ENCODE measurements around the gene FAM76A.

The FAM76A gene

DNA sequence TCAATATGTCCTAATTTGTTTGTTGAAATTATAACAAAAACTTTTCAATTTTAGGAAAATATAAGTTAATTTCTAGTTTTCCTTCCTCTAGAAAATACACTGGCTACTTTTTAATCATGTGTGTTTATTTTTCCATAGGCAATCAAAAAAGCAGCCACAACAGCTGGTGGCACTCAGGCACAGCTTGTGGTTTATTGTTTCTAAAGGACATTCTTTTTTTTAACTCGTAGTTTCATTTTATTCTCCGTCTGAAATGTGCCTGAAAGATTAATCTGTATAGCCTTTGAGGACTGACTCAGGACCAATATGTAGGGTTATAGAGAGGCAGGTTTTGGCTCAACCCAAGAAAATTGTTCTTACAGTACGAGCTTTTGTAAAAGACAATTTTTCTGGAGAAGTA, 26.6 kb downstream of the FAM76A start:
- TF ChIP-seq, protein P1, sequence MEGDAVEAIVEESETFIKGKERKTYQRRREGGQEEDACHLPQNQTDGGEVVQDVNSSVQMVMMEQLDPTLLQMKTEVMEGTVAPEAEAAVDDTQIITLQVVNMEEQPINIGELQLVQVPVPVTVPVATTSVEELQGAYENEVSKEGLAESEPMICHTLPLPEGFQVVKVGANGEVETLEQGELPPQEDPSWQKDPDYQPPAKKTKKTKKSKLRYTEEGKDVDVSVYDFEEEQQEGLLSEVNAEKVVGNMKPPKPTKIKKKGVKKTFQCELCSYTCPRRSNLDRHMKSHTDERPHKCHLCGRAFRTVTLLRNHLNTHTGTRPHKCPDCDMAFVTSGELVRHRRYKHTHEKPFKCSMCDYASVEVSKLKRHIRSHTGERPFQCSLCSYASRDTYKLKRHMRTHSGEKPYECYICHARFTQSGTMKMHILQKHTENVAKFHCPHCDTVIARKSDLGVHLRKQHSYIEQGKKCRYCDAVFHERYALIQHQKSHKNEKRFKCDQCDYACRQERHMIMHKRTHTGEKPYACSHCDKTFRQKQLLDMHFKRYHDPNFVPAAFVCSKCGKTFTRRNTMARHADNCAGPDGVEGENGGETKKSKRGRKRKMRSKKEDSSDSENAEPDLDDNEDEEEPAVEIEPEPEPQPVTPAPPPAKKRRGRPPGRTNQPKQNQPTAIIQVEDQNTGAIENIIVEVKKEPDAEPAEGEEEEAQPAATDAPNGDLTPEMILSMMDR (IDR thresholded peaks at IDR 0.05; ENCODE audit: low read depth, low read length) = no peak
- in situ Hi-C loops (cut with HindIII; ENCODE audit: low sequenced_read_pairs) = no loop called here
- no peak overlapping the region for H3K4me3 ChIP-seq (ENCODE audit: low read depth, low read length)
- no peak for DNase-seq (ENCODE audit: low read depth, low spot score)

DNA sequence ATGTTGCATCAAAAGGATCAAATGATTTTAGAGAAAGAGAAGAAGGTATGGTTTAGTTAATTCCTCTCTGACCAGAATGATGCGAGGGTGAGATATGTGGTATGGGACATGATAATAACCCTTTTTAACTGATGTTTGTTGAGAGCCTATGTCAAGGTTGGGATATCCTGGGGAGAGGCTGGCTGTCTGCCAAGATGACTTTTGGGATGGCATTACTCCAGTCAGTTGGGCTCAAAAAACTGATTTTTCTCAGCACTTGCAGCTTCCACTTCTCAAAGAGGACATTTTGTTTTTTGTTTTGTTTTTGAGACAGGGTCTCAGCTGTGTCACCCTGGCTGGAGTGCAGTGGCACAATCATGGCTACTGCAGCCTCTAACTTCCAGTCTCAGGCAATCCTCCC, 29.5 kb downstream of the FAM76A start:
- in situ Hi-C loops (cut with HindIII; ENCODE audit: low sequenced_read_pairs) = no loop called here
- no peak for DNase-seq (ENCODE audit: low read depth, low spot score)
- H3K4me3 ChIP-seq (ENCODE audit: low read depth, low read length) = no peak overlapping the region
- TF ChIP-seq, protein P1 (IDR thresholded peaks at IDR 0.05; ENCODE audit: low read depth, low read length) = no peak

DNA sequence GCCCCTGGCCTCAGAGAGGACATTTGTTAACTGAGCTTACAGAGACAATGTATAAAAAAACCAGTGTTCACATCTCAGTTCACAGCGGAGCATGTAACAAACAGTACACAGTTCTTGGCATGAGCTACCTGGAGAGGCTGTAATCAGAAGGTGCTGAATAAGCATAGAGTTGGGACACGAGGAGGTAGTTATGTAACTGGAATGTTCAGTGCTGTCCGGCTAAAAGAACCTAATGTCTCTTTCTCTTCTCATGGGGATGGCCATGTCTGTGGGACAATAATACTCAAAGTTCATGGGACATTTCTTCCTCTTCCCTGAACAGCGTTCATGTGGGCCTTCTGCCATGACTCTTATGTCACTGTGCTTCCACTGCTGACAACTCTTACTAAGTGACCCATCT, 30.1 kb downstream of the FAM76A start:
- in situ Hi-C loops (cut with HindIII; ENCODE audit: low sequenced_read_pairs) = no loop called here
- TF ChIP-seq, protein P1 (IDR thresholded peaks at IDR 0.05; ENCODE audit: low read depth, low read length) = no peak
- H3K4me3 ChIP-seq (ENCODE audit: low read depth, low read length) = no peak overlapping the region
- no peak for DNase-seq (ENCODE audit: low read depth, low spot score)

DNA sequence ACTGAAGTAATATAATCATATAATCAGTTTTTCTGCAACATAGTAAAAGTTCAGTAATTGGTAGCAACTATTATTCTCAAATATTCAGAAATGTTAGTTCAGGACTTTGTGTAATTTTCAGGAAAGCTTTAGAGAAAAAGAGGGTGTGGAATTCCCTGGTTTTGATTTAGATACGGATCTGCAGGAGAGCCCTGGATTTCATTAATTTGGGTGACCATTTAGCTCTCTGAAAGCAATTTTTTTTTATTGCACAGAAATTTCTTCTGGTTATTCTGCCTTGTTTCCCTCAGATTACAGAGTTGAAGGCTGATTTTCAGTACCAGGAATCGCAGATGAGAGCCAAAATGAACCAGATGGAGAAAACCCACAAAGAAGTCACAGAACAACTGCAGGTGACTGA, 33.5 kb downstream of the FAM76A start:
- no peak for DNase-seq (ENCODE audit: low read depth, low spot score)
- TF ChIP-seq, protein P1 (IDR thresholded peaks at IDR 0.05; ENCODE audit: low read depth, low read length) = no peak
- in situ Hi-C loops (cut with HindIII; ENCODE audit: low sequenced_read_pairs) = no loop called here
- no peak overlapping the region for H3K4me3 ChIP-seq (ENCODE audit: low read depth, low read length)

DNA sequence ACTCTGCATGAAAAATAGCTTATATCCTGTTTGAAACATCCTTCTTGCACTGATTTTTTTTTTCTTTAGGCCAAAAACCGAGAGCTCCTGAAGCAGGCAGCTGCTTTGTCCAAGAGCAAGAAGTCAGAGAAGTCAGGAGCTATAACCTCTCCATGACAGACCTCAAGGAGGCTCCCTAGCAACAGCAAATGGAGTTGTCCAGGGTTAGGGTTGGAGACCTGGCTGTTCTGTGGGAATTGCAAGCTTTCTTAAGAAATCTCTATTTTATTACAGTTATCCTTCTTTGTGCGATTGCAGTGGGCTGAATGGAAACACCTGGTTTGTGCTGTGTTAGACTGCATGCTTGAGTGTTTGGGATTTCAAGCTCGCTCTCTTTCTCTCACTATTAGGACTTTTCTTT, 34.7 kb downstream of the FAM76A start:
- no peak overlapping the region for H3K4me3 ChIP-seq (ENCODE audit: low read depth, low read length)
- TF ChIP-seq, protein P1 (IDR thresholded peaks at IDR 0.05; ENCODE audit: low read depth, low read length) = no peak
- in situ Hi-C loops (cut with HindIII; ENCODE audit: low sequenced_read_pairs) = no loop called here
- no peak for DNase-seq (ENCODE audit: low read depth, low spot score)

DNA sequence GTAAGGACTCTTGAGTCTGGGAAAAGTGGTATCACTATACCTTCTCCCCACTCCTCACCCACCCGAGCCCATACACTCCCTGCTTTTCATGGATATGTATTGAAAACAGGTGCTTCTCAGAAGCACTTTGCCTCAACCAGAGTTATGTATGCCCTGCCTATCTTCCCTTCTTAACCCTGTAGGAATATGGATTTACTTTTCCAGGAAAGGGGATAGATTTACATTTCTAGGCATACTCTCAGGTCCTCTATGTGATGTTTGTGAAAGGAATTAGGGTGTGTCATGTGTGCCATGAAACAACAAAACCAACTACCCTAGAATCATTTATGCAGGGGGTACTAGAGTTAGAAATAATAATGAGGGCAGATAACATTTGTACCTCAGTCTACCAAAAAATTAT, 36.3 kb downstream of the FAM76A start:
- no peak overlapping the region for H3K4me3 ChIP-seq (ENCODE audit: low read depth, low read length)
- in situ Hi-C loops (cut with HindIII; ENCODE audit: low sequenced_read_pairs) = no loop called here
- no peak for DNase-seq (ENCODE audit: low read depth, low spot score)
- TF ChIP-seq, protein P1 (IDR thresholded peaks at IDR 0.05; ENCODE audit: low read depth, low read length) = no peak

DNA sequence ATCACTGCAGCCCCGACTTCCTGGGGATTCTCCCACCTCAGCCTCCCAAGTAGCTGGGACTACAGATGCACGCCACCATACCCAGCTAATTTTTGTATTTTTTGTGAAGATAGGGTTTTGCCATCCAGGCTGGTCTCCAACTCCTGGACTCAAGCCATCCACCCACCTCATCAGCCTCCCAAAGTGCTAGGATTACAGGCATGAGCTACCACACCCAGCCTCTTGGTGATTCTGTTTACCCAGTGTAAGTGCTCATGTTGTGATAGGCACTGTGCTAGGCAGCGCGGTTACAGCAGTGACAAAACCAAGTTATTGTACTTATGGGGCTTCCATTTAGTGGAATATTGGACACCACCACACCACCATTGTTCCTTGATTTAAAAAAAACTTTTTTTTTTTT, 37.6 kb downstream of the FAM76A start:
- TF ChIP-seq, protein P1 (IDR thresholded peaks at IDR 0.05; ENCODE audit: low read depth, low read length) = no peak
- no peak for DNase-seq (ENCODE audit: low read depth, low spot score)
- H3K4me3 ChIP-seq (ENCODE audit: low read depth, low read length) = no peak overlapping the region
- in situ Hi-C loops (cut with HindIII; ENCODE audit: low sequenced_read_pairs) = no loop called here
